GM19035 (cell line): Measurements from ENCODE around the gene C3orf49.

Experiments used
- ATAC-seq: cut with Tn5 transposase; IDR thresholded peaks from one replicate; pipeline ENCODE4 v1.9.1; 2021; ENCODE audit not compliant: unreplicated experiment

C3orf49 gene

DNA sequence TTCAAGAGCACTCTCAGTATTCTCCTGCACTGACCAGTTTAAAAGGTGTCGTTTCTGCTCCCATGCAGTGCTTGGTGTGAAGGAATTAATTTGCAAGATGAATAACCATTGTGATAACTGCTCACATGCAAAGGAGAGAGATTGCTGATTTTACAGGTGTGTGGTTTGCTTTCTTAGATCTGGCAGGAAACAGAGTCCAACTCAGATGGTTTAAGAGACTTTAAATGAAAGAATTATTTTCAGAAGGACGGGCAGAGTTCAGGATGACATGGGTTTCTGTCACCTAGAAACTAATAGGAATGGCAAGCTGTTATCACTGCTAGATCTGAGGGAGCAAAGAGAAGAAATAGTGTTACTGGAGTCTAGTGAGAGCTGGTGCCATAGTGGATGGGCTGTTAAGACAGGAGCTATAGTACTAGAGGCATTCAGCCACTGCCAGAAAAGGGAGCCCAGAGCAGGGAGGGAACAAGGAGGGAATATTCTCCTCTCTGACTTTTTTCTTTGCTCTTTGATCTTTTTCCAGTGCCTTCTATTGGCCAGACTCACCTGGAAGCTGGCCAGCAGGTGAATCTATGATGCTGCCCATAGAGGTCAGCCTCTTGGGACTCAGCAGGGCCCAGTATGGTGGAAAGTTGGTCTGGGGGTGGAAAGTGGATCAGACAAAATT lies 59.4 kb downstream of the C3orf49 start:
- ATAC-seq, result no peak

DNA sequence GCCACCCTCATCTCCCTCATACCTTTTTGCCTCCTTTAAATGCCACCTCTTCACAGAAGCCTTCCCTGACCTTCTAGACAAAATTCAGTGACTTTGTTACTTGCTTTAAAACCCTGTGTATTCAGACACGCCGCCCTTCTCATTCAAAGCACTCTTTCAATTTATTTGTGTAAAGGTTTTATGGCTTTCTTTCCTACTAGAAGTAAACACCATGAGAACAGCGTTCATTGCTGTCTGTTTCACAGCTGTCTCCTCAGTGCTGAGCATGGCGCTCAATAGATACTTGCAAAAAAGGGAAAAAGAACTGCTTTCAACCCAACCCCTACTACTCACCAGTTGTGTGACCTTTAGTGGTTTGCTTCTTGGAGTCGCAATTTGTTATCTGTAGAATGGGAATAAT lies 61.6 kb downstream of the C3orf49 start:
- no peak for ATAC-seq

DNA sequence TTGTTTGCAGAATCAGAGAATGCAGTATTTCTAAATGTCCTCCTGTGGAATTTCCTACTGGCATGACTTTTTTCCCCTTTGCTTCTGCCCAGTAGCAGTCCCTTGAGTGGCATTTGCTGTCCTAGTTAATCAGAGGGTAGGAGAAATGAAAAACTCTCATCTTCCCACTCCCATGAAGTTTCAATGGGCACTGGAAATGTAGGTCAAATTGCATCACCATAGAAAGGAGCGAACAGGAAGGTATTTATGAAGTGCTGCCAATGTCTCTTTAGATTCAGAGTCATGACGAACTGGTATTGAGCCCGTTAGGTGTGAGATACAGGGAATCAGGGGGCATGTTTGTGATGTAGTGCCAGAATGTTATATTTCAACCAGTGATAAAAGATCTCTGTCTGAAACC lies 67.8 kb downstream of the C3orf49 start:
- ATAC-seq, result no peak

DNA sequence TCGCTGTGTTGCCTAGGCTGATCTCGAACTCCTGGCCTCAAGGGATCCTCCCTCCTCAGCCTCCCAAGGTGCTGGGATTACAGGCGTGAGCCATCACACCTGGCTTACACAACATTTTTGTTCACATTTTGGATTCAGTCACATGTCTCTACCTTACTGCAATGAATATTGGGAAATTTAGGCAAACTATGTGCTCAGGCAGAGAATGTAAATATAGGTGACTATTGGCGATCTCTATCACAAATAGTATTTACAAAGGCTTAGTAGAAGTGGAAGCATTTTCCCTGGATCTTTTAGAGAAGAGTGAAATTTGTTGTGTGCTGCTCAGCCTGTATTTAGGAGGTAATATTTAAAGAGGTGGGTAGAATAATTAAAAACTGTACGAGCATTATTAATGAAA lies 72.4 kb downstream of the C3orf49 start:
- no peak for ATAC-seq

DNA sequence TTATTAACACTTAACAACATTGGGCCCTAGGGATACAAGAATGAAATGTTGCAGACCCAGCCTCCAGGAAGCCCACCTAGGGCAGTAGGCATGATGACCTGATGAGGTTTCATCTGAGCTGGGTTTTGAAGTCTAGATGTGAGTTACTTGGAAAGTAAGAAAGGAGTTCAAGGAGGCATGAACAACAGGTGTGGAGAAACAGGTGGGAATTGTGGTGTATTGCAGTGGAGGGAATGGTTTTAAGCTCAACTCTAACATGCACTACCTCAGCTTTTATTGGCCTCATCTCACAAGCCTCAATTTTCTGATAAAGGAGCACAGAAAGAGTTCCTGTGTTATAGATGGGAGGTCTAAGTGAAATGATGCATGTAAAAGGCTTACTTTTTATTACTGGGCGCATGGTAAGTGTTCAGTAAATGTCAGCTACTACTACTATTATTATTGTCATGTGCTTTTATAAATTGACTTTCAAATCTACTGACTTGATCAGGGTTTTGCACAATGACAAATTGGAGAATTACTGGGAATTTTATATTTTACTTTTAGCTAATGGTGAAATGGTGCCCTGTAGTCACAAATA lies 73.8 kb downstream of the C3orf49 start:
- no peak for ATAC-seq

DNA sequence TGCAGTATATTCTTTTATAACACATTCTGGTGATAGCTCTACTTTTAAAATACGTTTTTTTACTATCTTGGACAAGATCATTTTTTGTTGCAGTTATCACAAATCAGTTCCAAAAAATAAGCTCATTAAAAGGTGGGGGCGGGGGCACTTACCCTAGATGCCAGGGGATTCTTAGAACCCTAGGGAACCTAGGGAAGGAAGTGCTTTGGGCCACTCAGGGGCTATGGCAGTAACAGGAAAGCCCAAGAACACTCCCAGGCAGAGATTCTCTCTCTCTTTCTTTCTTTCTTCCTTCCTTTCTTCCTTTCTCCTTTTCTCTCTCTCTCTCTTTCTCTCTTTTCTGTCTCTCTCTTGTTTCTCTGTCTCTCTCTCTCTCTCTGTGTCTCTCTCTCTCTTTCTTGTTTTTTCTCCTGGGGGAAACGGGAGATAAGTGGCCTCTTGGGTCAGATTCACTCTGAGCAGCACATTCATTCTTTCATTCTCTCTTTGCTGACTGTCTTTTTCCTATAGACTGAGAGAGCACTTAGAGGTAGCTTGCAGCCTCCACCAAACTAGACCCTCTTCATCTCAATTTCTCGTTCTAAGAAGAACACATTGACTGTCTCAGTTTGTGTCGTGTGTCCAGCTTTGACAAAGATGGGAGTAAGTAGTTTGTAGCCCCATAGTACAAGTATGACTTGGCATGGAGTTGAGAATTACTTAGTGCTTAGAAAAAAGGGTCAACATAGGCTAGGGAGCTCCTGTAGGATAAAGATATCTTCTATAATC lies 76.5 kb downstream of the C3orf49 start:
- ATAC-seq, result no peak

DNA sequence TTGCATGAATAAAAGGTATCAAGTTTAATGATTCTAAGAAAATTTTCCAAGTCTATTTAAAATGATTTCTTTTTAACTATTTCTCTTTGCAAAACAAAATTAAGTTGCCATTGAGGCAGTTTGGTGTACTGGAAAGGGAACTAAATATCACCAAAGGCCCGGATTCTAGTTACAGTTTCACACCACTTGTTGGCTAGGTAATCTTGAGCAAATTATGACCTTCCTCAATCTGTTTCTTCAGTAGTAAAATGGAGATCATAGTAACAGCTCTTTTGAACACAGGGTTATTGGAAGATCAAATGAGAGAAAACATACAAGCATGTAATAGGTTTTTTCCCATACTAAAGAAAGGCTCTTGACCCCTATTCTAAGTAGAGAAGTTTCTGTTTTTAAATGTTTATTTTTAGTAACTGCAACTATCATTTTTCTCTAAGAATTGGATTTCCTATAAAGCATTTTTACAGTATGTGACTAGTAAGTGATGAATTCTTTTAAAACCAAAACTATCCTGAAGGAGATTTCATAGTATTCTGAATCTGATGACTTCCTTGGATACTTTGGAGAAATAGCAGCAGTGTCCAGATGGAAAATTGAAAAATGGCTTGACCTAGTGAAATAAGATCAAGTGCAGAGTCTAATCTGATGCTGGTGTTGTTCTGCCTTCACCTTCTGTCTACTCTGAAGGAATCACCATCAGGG lies 77.4 kb downstream of the C3orf49 start:
- ATAC-seq, result peak; percentile 71
